Measurements from ENCODE around the gene RASA4. TPM values are rescaled to one million over a fixed set of nuclear protein-coding genes. Genes with fewer than 3 reads are reported as not detected.
"Not testable (repeated sequence)": the region's sequence is repeated elsewhere in the genome, so short reads cannot be mapped to it uniquely, and the experiment has no call there.

Gene RASA4
- total and polyA plus RNA-seq, 2 donors (not counting 1 experiment from before 2014, with no cell fraction given), result 32.0 to 49.3 TPM

DNA sequence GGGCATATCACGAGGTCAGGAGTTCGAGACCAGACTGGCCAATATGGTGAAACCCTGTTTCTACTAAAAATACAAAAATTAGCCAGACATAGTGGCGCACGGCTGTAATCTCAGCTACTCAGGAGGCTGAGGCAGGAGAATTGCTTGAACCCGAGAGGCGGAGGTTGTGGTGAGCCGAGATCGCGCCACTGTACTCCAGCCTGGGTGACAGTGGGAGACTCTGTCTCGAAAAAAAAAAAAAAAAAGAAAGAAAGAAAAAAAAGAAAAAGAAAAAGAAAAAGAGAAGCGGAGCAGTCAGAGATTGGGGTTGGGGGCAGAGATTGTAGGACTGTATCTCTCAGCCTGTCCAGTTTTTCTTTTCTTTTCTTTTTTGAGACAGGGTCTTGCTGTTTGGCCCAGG, 73.8 kb downstream of the RASA4 start:
- POLR2A ChIA-PET; H3K27ac ChIP-seq (ENCODE audit: low read length in 2 of 2); H3K4me3 ChIP-seq (ENCODE audit: control extremely low read depth in 1 of 5, extremely low read depth in 1 of 5, insufficient read depth in 1 of 5, low read depth in 2 of 5, low read length in 4 of 5); H4K20me1 ChIP-seq (ENCODE audit: control insufficient read depth, insufficient read depth, low read length, poor library complexity, severe bottlenecking); H3K9me3 ChIP-seq (ENCODE audit: control extremely low read depth in 1 of 3, control insufficient read depth in 2 of 3, insufficient read depth in 1 of 3, low read length in 2 of 3); H3K4me2 ChIP-seq (replicated peaks; ENCODE audit: low read depth, low read length, poor library complexity, severe bottlenecking); H3K36me3 ChIP-seq (replicated peaks in 1 of 2; ENCODE audit: control extremely low read depth in 1 of 2, control insufficient read depth in 1 of 2, extremely low read depth in 1 of 2, insufficient read depth in 2 of 2, low read length in 1 of 2); H3K9ac ChIP-seq (ENCODE audit: low read length); H3K79me2 ChIP-seq (ENCODE audit: control insufficient read depth, insufficient read depth, low read length); H3K27me3 ChIP-seq (replicated peaks in 1 of 4; ENCODE audit: control extremely low read depth in 1 of 4, control insufficient read depth in 3 of 4, insufficient read depth in 4 of 4, low read length in 3 of 4); H3K4me3 Mint-ChIP-seq; H3K27me3 Mint-ChIP-seq; DNase-seq; H3K4me1 Mint-ChIP-seq; H3K4me1 ChIP-seq (ENCODE audit: control insufficient read depth in 2 of 2, insufficient read depth in 2 of 2, low read length in 2 of 2); H3K27ac Mint-ChIP-seq; ATAC-seq (ENCODE audit: low read depth); CTCF ChIA-PET; H2AFZ ChIP-seq (ENCODE audit: insufficient read depth, low read depth, low read length, poor library complexity, severe bottlenecking); H3K9me3 Mint-ChIP-seq (ENCODE audit: insufficient read depth); intact Hi-C loops (cut with micrococcal nuclease): not testable (repeated sequence)
- WGBS (ENCODE audit: insufficient coverage), result no CpG with 5 or more reads among the region's 11 CpGs

DNA sequence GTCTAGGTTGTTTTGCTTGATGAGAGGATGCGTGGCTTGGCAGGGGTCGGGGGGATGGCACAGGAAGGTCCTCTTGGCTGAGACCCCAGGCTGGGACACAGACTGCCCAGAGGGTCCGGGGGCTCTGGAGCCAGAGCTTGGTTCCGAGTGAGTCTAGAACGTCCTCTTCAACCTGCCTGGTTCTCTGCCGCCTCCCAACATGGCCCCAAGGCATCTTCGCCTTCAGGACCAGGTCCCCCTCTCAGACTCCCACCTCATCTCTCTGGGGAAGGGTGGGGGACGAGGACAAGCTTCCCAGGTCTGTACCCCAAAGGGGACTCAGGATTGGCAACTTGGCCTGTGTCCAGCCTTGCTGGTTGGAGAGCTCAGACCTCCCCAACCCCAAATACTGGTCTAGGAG, 74.5 kb downstream of the RASA4 start:
- H3K4me1 Mint-ChIP-seq; POLR2A ChIA-PET; H3K4me2 ChIP-seq (replicated peaks; ENCODE audit: low read depth, low read length, poor library complexity, severe bottlenecking); H3K9ac ChIP-seq (ENCODE audit: low read length); H3K9me3 Mint-ChIP-seq (ENCODE audit: insufficient read depth); H3K27ac ChIP-seq (ENCODE audit: low read length in 2 of 2); H2AFZ ChIP-seq (ENCODE audit: insufficient read depth, low read depth, low read length, poor library complexity, severe bottlenecking); H3K27me3 ChIP-seq (replicated peaks in 1 of 4; ENCODE audit: control extremely low read depth in 1 of 4, control insufficient read depth in 3 of 4, insufficient read depth in 4 of 4, low read length in 3 of 4); H3K79me2 ChIP-seq (ENCODE audit: control insufficient read depth, insufficient read depth, low read length); H3K4me1 ChIP-seq (ENCODE audit: control insufficient read depth in 2 of 2, insufficient read depth in 2 of 2, low read length in 2 of 2); ATAC-seq (ENCODE audit: low read depth); H3K27me3 Mint-ChIP-seq; intact Hi-C loops (cut with micrococcal nuclease); H4K20me1 ChIP-seq (ENCODE audit: control insufficient read depth, insufficient read depth, low read length, poor library complexity, severe bottlenecking); H3K9me3 ChIP-seq (ENCODE audit: control extremely low read depth in 1 of 3, control insufficient read depth in 2 of 3, insufficient read depth in 1 of 3, low read length in 2 of 3); H3K36me3 ChIP-seq (replicated peaks in 1 of 2; ENCODE audit: control extremely low read depth in 1 of 2, control insufficient read depth in 1 of 2, extremely low read depth in 1 of 2, insufficient read depth in 2 of 2, low read length in 1 of 2); CTCF ChIA-PET; H3K27ac Mint-ChIP-seq; H3K4me3 ChIP-seq (ENCODE audit: control extremely low read depth in 1 of 5, extremely low read depth in 1 of 5, insufficient read depth in 1 of 5, low read depth in 2 of 5, low read length in 4 of 5); H3K4me3 Mint-ChIP-seq; DNase-seq: not testable (repeated sequence)
- no CpG with 5 or more reads among the region's 8 CpGs for WGBS (ENCODE audit: insufficient coverage)

DNA sequence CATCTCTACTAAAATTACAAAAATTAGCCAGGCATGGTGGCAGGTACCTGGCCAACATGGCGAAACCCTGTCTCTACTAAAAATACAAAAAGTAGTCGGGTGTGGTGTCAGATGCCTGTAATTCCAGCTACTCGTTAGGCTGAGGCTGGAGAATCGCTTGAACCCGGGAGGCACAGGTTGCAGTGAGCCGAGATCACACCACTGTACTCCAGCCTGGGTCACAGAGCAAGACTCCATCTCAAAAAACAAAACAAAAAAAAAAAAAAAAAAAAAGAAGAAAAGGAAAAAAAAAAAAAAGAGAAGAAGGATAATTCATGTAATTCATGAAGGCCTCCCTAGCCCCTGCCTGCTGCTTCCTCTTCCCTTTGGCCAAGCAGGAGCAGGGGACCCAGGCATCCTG, 76.0 kb downstream of the RASA4 start:
- H4K20me1 ChIP-seq (ENCODE audit: control insufficient read depth, insufficient read depth, low read length, poor library complexity, severe bottlenecking); H3K36me3 ChIP-seq (replicated peaks in 1 of 2; ENCODE audit: control extremely low read depth in 1 of 2, control insufficient read depth in 1 of 2, extremely low read depth in 1 of 2, insufficient read depth in 2 of 2, low read length in 1 of 2); H3K9me3 ChIP-seq (ENCODE audit: control extremely low read depth in 1 of 3, control insufficient read depth in 2 of 3, insufficient read depth in 1 of 3, low read length in 2 of 3); ATAC-seq (ENCODE audit: low read depth); H3K27me3 ChIP-seq (replicated peaks in 1 of 4; ENCODE audit: control extremely low read depth in 1 of 4, control insufficient read depth in 3 of 4, insufficient read depth in 4 of 4, low read length in 3 of 4); H3K27me3 Mint-ChIP-seq; CTCF ChIA-PET; H3K79me2 ChIP-seq (ENCODE audit: control insufficient read depth, insufficient read depth, low read length); H3K4me3 Mint-ChIP-seq; H3K27ac Mint-ChIP-seq; H3K9ac ChIP-seq (ENCODE audit: low read length); H3K4me3 ChIP-seq (ENCODE audit: control extremely low read depth in 1 of 5, extremely low read depth in 1 of 5, insufficient read depth in 1 of 5, low read depth in 2 of 5, low read length in 4 of 5); H2AFZ ChIP-seq (ENCODE audit: insufficient read depth, low read depth, low read length, poor library complexity, severe bottlenecking); intact Hi-C loops (cut with micrococcal nuclease); DNase-seq; POLR2A ChIA-PET; H3K4me1 ChIP-seq (ENCODE audit: control insufficient read depth in 2 of 2, insufficient read depth in 2 of 2, low read length in 2 of 2); H3K4me1 Mint-ChIP-seq; H3K9me3 Mint-ChIP-seq (ENCODE audit: insufficient read depth); H3K4me2 ChIP-seq (replicated peaks; ENCODE audit: low read depth, low read length, poor library complexity, severe bottlenecking); H3K27ac ChIP-seq (ENCODE audit: low read length in 2 of 2): not testable (repeated sequence)
- no CpG with 5 or more reads among the region's 6 CpGs for WGBS (ENCODE audit: insufficient coverage)

- H3K4me3 ChIP-seq (ENCODE audit: control extremely low read depth in 1 of 5, extremely low read depth in 1 of 5, insufficient read depth in 1 of 5, low read depth in 2 of 5, low read length in 4 of 5); H4K20me1 ChIP-seq (ENCODE audit: control insufficient read depth, insufficient read depth, low read length, poor library complexity, severe bottlenecking); H3K79me2 ChIP-seq (ENCODE audit: control insufficient read depth, insufficient read depth, low read length); H2AFZ ChIP-seq (ENCODE audit: insufficient read depth, low read depth, low read length, poor library complexity, severe bottlenecking); H3K4me1 ChIP-seq (ENCODE audit: control insufficient read depth in 2 of 2, insufficient read depth in 2 of 2, low read length in 2 of 2); H3K4me2 ChIP-seq (replicated peaks; ENCODE audit: low read depth, low read length, poor library complexity, severe bottlenecking); H3K27ac Mint-ChIP-seq; H3K27me3 Mint-ChIP-seq; H3K9me3 Mint-ChIP-seq (ENCODE audit: insufficient read depth); H3K9me3 ChIP-seq (ENCODE audit: control extremely low read depth in 1 of 3, control insufficient read depth in 2 of 3, insufficient read depth in 1 of 3, low read length in 2 of 3); H3K9ac ChIP-seq (ENCODE audit: low read length); H3K27ac ChIP-seq (ENCODE audit: low read length in 2 of 2); intact Hi-C loops (cut with micrococcal nuclease); POLR2A ChIA-PET; CTCF ChIA-PET; H3K36me3 ChIP-seq (replicated peaks in 1 of 2; ENCODE audit: control extremely low read depth in 1 of 2, control insufficient read depth in 1 of 2, extremely low read depth in 1 of 2, insufficient read depth in 2 of 2, low read length in 1 of 2); H3K4me1 Mint-ChIP-seq; H3K27me3 ChIP-seq (replicated peaks in 1 of 4; ENCODE audit: control extremely low read depth in 1 of 4, control insufficient read depth in 3 of 4, insufficient read depth in 4 of 4, low read length in 3 of 4); ATAC-seq (ENCODE audit: low read depth); H3K4me3 Mint-ChIP-seq: not testable (repeated sequence)
- peak; percentile 0 for DNase-seq
- 80% methylated on average over 1 of the region's 8 CpGs for WGBS (ENCODE audit: insufficient coverage)
These were observed 81.4 kb downstream of the RASA4 start for GRCh38 chr7:102535062-102535615.

Measured in B cell (primary cell).